Measurements from ENCODE around the gene HDAC11.

DNA sequence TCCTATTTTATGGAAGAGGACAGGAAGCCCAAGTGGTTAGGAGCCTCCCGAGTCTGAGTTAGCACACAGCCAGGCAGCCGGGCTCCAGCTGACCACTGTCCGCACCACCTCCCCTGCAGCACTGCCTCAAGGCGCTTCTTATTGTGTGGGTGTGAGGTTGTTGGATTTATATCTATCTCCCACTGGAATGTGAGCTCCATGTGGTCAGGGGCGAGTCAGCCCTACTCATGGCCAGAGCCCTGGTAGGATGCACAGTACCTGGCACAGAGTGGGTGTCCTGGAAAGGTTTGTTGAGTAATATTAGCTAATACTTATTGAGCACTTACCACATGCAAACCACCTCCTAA lies 59.2 kb downstream of the HDAC11 start:
- TF ChIP-seq, protein P1, sequence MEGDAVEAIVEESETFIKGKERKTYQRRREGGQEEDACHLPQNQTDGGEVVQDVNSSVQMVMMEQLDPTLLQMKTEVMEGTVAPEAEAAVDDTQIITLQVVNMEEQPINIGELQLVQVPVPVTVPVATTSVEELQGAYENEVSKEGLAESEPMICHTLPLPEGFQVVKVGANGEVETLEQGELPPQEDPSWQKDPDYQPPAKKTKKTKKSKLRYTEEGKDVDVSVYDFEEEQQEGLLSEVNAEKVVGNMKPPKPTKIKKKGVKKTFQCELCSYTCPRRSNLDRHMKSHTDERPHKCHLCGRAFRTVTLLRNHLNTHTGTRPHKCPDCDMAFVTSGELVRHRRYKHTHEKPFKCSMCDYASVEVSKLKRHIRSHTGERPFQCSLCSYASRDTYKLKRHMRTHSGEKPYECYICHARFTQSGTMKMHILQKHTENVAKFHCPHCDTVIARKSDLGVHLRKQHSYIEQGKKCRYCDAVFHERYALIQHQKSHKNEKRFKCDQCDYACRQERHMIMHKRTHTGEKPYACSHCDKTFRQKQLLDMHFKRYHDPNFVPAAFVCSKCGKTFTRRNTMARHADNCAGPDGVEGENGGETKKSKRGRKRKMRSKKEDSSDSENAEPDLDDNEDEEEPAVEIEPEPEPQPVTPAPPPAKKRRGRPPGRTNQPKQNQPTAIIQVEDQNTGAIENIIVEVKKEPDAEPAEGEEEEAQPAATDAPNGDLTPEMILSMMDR (IDR thresholded peaks at IDR 0.05) = no peak
- no peak for TF ChIP-seq POLR2A (IDR thresholded peaks at IDR 0.05)
